ENCODE data around the gene TRIM16.
"Not testable (repeated sequence)": the region's sequence is repeated elsewhere in the genome, so short reads cannot be mapped to it uniquely, and the experiment has no call there.

The TRIM16 gene

DNA sequence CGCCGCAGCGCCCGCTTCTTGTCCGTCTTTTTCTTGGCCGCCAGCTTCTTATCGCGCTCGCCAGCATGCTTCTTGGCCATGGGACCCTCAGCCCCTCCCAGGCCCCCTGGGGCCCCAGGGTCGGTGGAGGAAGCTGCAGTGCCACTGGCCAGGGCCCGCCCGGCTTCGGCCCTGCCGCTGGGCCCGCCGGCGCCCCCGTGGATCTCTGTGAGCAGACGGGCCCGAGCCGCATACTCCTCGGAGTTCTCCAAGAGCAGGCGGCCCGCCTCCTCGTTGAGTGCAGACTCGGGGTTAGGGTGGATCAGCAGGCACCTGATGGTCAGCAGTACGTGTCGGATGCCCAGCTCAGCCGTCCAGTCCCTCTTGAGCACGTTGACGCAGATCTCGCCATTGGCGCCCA, 20.1 kb upstream of the TRIM16 start:
- H3K27me3 ChIP-seq (replicated peaks; ENCODE audit: insufficient read depth, low read length); H3K4me2 ChIP-seq (ENCODE audit: low read depth, low read length); H3K4me1 ChIP-seq (ENCODE audit: low read length); H2AFZ ChIP-seq (ENCODE audit: low read length); H3K9ac ChIP-seq (ENCODE audit: low read length); H3K79me2 ChIP-seq (ENCODE audit: low read length); H3F3A ChIP-seq (ENCODE audit: insufficient read depth, low read length); H3K27ac ChIP-seq (ENCODE audit: low read length); H3K36me3 ChIP-seq (replicated peaks; ENCODE audit: insufficient read depth, low read length); H4K20me1 ChIP-seq (ENCODE audit: insufficient read depth, low read length); H3K9me2 ChIP-seq (replicated peaks; ENCODE audit: insufficient read depth, low read length); H3K9me3 ChIP-seq (replicated peaks; ENCODE audit: insufficient read depth, low read length); H3K4me3 ChIP-seq (ENCODE audit: low read length); DNase-seq: not testable (repeated sequence)

DNA sequence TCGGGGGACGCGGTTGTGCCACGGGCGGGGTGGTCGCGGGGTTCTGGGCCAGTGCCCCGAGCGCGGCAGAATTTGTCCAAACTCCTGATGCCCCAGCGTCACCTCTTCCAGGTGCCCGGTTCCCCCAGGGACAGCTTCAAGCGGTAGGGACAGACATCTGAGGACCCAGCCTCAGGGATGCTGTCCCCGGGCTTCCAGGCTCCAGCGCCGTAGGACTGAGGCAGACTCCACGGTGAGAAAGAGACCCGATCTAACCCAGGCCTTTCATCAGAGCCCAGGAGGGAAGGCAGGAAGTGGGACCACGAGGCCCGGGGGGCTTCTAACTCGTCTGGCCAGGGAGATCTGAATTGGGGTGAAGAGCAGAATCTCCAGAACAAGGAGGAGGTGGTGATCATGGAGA, 15.8 kb upstream of the TRIM16 start:
- not testable (repeated sequence) for H3K27me3 ChIP-seq (replicated peaks; ENCODE audit: insufficient read depth, low read length); H3K79me2 ChIP-seq (ENCODE audit: low read length); H2AFZ ChIP-seq (ENCODE audit: low read length); H3K27ac ChIP-seq (ENCODE audit: low read length); H3K9me3 ChIP-seq (replicated peaks; ENCODE audit: insufficient read depth, low read length); H4K20me1 ChIP-seq (ENCODE audit: insufficient read depth, low read length); H3K9me2 ChIP-seq (replicated peaks; ENCODE audit: insufficient read depth, low read length); H3K4me1 ChIP-seq (ENCODE audit: low read length); H3K4me2 ChIP-seq (ENCODE audit: low read depth, low read length); H3K9ac ChIP-seq (ENCODE audit: low read length); DNase-seq; H3K36me3 ChIP-seq (replicated peaks; ENCODE audit: insufficient read depth, low read length); H3F3A ChIP-seq (ENCODE audit: insufficient read depth, low read length)
- peak overlapping the region; percentile 57; the same call in 1 of the 2 replicates for H3K4me3 ChIP-seq (ENCODE audit: low read length)

DNA sequence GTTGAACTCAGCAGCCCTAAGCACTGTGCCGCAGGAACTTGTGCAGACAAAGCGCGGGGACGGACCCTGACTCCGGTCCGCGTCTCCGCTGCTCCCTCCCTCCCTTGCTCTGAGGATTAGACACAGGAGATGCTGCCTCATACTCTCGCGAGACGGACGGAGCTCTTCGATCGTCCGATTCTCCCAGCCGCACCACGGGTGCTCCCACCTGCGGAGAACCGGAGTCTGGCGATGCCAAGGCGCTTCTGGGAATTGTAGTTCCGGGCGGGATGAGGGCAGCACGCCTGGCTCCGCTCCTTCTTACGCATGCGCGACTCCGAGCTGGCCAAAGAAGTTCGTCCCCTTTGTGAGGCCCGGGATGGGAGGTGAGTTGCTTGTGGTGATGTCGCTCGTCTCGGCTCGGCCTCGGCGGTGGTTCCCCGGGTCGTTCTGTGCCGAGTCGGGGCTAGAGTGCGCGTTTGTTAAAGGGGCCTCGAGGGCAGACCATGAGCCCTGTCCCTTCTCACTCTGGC, 15.4 kb upstream of the TRIM16 start, which contains the start of gene ZNF286A:
TSS of gene ZNF286A (plus strand) at position 340 of the 512 bp plus-strand sequence. CDS start 578 bp downstream, outside the sequence.
- H4K20me1 ChIP-seq (ENCODE audit: insufficient read depth, low read length); H3K36me3 ChIP-seq (replicated peaks; ENCODE audit: insufficient read depth, low read length); H3K9me2 ChIP-seq (replicated peaks; ENCODE audit: insufficient read depth, low read length); H3K4me1 ChIP-seq (ENCODE audit: low read length); H3K79me2 ChIP-seq (ENCODE audit: low read length); H3K27ac ChIP-seq (ENCODE audit: low read length); H3F3A ChIP-seq (ENCODE audit: insufficient read depth, low read length); H3K9me3 ChIP-seq (replicated peaks; ENCODE audit: insufficient read depth, low read length); H3K27me3 ChIP-seq (replicated peaks; ENCODE audit: insufficient read depth, low read length): not testable (repeated sequence)
- H2AFZ ChIP-seq (ENCODE audit: low read length), result peak within 1 kb of the TSS; percentile 74
- peak; percentile 99 for DNase-seq
- peak within 1 kb of the TSS; percentile 57 for H3K4me3 ChIP-seq (ENCODE audit: low read length)
- H3K4me2 ChIP-seq (ENCODE audit: low read depth, low read length), result peak within 1 kb of the TSS; percentile 18; the same call in 1 of the 2 replicates
- peak within 1 kb of the TSS; percentile 40; the same call in 1 of the 2 replicates for H3K9ac ChIP-seq (ENCODE audit: low read length)

DNA sequence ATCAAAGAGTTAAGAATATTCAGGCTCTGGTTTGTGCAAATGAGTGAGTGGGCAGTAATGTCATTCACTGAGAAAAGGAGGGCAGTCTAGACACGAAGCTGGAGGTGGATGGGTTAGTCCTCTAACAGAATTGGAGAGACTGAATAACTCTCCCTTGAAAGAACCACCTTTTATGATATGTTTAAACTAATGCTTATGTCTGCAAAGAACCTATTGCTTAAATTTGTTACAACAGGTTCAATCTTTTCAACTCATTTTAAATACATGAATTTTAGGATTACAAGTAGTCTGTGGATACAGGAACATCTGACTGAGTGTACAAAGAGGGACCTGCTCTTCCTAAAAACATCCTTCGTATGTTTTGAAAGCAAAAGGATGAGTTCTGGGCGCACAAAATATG, 14.9 kb upstream of the TRIM16 start:
- Histone ChIP-seq H3K9ac (ENCODE audit: low read length) (peak overlapping the region; percentile 40; the same call in 1 of the 2 replicates), H2AFZ (ENCODE audit: low read length) (peak overlapping the region; percentile 74), H3K4me2 (ENCODE audit: low read depth, low read length) (peak overlapping the region; percentile 18; the same call in 1 of the 2 replicates), H3K4me3 (ENCODE audit: low read length) (peak overlapping the region; percentile 57)
- H3K79me2 ChIP-seq (ENCODE audit: low read length); H3F3A ChIP-seq (ENCODE audit: insufficient read depth, low read length); H3K27ac ChIP-seq (ENCODE audit: low read length); H3K4me1 ChIP-seq (ENCODE audit: low read length); H3K9me3 ChIP-seq (replicated peaks; ENCODE audit: insufficient read depth, low read length); H4K20me1 ChIP-seq (ENCODE audit: insufficient read depth, low read length); H3K36me3 ChIP-seq (replicated peaks; ENCODE audit: insufficient read depth, low read length); H3K27me3 ChIP-seq (replicated peaks; ENCODE audit: insufficient read depth, low read length); H3K9me2 ChIP-seq (replicated peaks; ENCODE audit: insufficient read depth, low read length): not testable (repeated sequence)
- DNase-seq, result peak; percentile 12

DNA sequence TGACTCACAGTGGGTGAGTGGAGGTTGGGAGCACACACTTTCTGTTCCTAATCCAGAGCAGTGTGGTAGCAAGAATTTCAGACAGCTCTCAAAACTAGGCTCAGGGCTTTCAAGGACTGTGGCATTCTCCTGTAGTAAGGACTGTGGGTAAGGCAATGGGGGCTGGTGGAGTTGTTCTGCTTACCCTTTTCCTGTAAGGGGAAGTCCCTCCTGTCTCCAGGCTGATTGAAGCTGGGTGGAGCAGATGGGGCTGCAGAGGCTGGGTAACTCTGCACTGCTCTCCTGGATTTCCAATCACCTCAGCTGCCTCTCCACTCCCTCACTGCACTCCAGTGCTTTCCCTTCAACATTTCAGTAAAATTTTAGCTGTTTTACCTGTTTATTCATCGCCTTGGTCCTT, 3.4 kb upstream of the TRIM16 start:
- not testable (repeated sequence) for H3K79me2 ChIP-seq (ENCODE audit: low read length); H3K9me3 ChIP-seq (replicated peaks; ENCODE audit: insufficient read depth, low read length); H3K4me2 ChIP-seq (ENCODE audit: low read depth, low read length); H3F3A ChIP-seq (ENCODE audit: insufficient read depth, low read length); H3K4me3 ChIP-seq (ENCODE audit: low read length); H2AFZ ChIP-seq (ENCODE audit: low read length); H4K20me1 ChIP-seq (ENCODE audit: insufficient read depth, low read length); H3K4me1 ChIP-seq (ENCODE audit: low read length); H3K27ac ChIP-seq (ENCODE audit: low read length); DNase-seq; H3K9ac ChIP-seq (ENCODE audit: low read length); H3K27me3 ChIP-seq (replicated peaks; ENCODE audit: insufficient read depth, low read length); H3K9me2 ChIP-seq (replicated peaks; ENCODE audit: insufficient read depth, low read length); H3K36me3 ChIP-seq (replicated peaks; ENCODE audit: insufficient read depth, low read length)

DNA sequence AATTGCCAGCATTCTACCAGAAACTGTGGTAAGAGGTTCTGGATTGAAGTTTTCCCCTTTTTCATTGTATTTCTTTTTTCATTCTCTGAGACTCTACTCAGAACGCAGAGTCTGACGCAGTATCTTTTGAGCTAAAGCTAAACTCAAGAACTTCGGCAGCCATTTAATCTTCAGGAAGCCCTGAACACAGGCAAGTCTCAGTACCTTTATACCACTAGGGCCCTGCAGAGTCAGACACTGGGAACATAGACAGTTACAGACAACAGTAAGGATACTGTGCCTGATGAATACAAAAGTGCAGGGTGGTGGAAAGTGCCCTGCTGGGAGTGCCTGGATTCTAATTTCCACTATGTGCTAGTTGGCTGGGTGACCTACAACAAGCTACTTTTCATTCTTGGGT, 976 bp downstream of the TRIM16 start:
- not testable (repeated sequence) for H3K9me3 ChIP-seq (replicated peaks; ENCODE audit: insufficient read depth, low read length); H2AFZ ChIP-seq (ENCODE audit: low read length); H3K27me3 ChIP-seq (replicated peaks; ENCODE audit: insufficient read depth, low read length); H3K27ac ChIP-seq (ENCODE audit: low read length); H3F3A ChIP-seq (ENCODE audit: insufficient read depth, low read length); H3K9me2 ChIP-seq (replicated peaks; ENCODE audit: insufficient read depth, low read length); H3K9ac ChIP-seq (ENCODE audit: low read length); H3K4me1 ChIP-seq (ENCODE audit: low read length); H3K4me2 ChIP-seq (ENCODE audit: low read depth, low read length); H3K36me3 ChIP-seq (replicated peaks; ENCODE audit: insufficient read depth, low read length); H4K20me1 ChIP-seq (ENCODE audit: insufficient read depth, low read length); H3K79me2 ChIP-seq (ENCODE audit: low read length); H3K4me3 ChIP-seq (ENCODE audit: low read length); DNase-seq

DNA sequence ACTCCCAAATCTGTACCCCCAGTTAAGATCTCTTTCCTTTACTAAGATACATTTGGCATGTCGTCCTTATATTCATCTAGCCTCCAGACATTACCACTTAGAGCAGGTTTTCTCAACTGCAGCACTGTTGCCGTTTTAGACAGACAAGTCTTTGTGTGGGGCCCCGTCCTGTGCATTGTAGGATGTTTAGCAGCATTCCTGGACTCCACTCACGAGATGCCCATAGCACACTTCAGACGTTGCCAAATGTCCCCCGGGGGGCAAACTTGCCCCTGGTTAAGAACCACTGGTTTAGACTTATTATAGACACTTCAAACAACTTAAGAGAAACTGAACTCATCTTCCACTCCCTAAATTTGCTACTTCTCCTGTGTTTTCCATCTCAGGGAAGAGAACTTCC, 8.1 kb downstream of the TRIM16 start:
- H3F3A ChIP-seq (ENCODE audit: insufficient read depth, low read length); H3K36me3 ChIP-seq (replicated peaks; ENCODE audit: insufficient read depth, low read length); H3K4me3 ChIP-seq (ENCODE audit: low read length); H3K4me2 ChIP-seq (ENCODE audit: low read depth, low read length); H3K9me3 ChIP-seq (replicated peaks; ENCODE audit: insufficient read depth, low read length); H3K4me1 ChIP-seq (ENCODE audit: low read length); H4K20me1 ChIP-seq (ENCODE audit: insufficient read depth, low read length); H3K9ac ChIP-seq (ENCODE audit: low read length); DNase-seq; H3K79me2 ChIP-seq (ENCODE audit: low read length); H2AFZ ChIP-seq (ENCODE audit: low read length); H3K27ac ChIP-seq (ENCODE audit: low read length); H3K27me3 ChIP-seq (replicated peaks; ENCODE audit: insufficient read depth, low read length); H3K9me2 ChIP-seq (replicated peaks; ENCODE audit: insufficient read depth, low read length): not testable (repeated sequence)

DNA sequence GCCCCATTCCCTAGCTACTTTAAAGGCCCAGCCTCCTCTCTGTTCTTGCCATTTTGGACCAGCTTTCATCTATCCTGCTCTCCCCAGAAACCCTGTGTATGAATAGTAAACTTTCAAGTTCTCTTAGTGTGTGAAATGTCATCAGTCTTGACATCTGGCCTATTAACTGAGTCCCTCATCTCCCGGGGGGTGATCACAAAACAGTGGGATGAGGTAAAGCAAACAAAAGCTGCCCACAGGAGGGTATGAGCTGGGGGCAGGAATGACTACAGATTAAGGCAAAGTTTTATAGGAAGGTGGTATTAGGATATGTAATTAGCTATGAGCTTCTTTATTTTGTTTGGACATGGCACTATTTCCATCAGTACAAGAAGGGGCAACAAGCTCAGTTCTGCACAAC, 9.5 kb downstream of the TRIM16 start:
- H3K4me1 ChIP-seq (ENCODE audit: low read length); H3K9me3 ChIP-seq (replicated peaks; ENCODE audit: insufficient read depth, low read length); H3K79me2 ChIP-seq (ENCODE audit: low read length); H2AFZ ChIP-seq (ENCODE audit: low read length); H3K36me3 ChIP-seq (replicated peaks; ENCODE audit: insufficient read depth, low read length); H3K27ac ChIP-seq (ENCODE audit: low read length); H3K9ac ChIP-seq (ENCODE audit: low read length); H3K4me2 ChIP-seq (ENCODE audit: low read depth, low read length); H3K4me3 ChIP-seq (ENCODE audit: low read length); H3F3A ChIP-seq (ENCODE audit: insufficient read depth, low read length); H4K20me1 ChIP-seq (ENCODE audit: insufficient read depth, low read length); H3K27me3 ChIP-seq (replicated peaks; ENCODE audit: insufficient read depth, low read length); DNase-seq; H3K9me2 ChIP-seq (replicated peaks; ENCODE audit: insufficient read depth, low read length): not testable (repeated sequence)
